GM12874 (cell line): ENCODE measurements around the gene TBL1Y.
A peak's percentile ranks its signal among the peaks of the same experiment; 100 is the strongest.

ENCODE experiments used
- TF ChIP-seq, protein P1 (sequence below): IDR thresholded peaks from 2 replicates; pipeline ENCODE4 v1.5.1; 2011; ENCODE audit warnings: low read depth, mild to moderate bottlenecking, control low read depth, low read length, moderate library complexity; ENCODE audit not compliant: insufficient read depth

The TBL1Y gene

DNA sequence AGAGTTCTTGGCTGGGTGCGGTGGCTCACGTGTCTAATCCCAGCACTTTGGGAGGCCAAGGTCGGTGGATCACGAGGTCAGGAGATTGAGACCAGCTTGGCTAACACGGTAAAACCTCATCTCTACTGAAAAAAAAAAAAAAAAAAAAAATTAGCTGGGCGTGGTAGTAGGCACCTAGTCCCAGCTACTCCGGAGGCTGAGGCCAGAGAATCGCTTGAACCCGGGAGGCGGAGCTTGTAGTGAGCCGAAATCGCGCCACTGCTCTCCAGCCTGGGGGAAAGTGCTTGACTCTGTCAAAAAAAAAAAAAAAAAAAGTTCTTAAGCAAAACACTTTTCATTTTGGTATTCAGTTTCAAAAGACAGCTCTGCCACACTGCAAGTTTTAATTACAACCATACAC lies 37.9 kb downstream of the TBL1Y start:
- TF ChIP-seq, protein P1, sequence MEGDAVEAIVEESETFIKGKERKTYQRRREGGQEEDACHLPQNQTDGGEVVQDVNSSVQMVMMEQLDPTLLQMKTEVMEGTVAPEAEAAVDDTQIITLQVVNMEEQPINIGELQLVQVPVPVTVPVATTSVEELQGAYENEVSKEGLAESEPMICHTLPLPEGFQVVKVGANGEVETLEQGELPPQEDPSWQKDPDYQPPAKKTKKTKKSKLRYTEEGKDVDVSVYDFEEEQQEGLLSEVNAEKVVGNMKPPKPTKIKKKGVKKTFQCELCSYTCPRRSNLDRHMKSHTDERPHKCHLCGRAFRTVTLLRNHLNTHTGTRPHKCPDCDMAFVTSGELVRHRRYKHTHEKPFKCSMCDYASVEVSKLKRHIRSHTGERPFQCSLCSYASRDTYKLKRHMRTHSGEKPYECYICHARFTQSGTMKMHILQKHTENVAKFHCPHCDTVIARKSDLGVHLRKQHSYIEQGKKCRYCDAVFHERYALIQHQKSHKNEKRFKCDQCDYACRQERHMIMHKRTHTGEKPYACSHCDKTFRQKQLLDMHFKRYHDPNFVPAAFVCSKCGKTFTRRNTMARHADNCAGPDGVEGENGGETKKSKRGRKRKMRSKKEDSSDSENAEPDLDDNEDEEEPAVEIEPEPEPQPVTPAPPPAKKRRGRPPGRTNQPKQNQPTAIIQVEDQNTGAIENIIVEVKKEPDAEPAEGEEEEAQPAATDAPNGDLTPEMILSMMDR = no peak

- TF ChIP-seq, protein P1 = no peak
Observed at GRCh38 chrY:6949947-6950346, 39.5 kb downstream of the TBL1Y start.

DNA sequence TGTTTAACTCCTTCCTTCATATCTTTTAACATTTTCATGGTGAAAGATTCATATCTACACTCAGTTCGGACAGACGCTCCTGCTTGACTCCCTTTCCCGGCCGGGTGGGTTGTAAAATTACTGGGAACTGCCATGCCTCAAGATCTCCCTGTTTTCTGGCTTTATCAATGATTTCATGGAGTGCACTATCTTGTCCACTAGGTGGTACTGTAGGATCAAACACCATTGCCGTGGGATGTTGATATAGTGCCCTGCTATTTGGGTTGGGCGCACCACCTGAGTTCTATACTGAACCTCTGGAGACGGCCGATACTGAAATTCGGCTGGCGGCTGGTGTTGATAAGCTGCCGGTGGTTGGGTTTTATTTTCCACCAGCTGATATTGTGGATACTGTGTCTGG lies 54.2 kb downstream of the TBL1Y start:
- TF ChIP-seq, protein P1 = peak; percentile 33; the same call in 1 of the 2 replicates

DNA sequence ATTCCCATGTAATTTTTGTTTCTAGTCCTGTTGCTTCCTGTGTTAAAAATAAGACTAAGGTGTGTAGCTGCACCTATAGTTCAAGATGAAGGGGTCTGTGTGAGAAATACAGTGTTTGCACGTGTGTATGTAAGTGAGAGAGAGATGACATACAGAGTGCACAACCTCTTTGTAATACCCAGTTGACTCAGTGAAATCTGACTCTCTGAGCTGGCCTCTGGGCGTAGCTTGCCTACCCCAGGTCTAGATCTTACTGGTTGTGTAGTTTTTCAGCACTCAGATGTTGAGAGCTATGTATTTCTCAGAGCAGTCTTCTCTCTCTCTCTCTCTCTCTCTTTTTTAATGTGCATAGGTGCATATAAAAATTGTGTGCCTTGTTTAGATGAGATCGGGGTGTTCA lies 56.0 kb downstream of the TBL1Y start:
- TF ChIP-seq, protein P1 = no peak

DNA sequence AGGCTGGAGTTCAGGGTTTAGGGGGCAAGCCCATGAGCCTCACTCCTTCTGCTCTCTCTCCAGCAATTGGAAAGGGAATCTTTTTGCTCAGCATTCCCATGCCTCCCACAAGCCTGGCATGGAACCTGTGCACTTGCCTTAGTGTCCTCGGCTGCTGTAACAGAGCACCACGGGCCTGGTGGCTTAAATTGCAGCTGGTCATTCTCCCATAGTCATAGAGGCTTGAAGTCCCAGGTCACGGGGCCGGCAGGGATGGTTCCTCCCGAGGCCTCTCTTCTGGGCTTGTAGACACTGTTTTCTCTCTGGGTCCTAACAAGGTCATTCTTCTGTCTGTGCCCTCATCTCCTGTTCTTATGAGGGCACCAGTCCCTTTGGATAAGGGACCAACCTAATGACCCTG lies 57.2 kb downstream of the TBL1Y start:
- TF ChIP-seq, protein P1 = no peak

DNA sequence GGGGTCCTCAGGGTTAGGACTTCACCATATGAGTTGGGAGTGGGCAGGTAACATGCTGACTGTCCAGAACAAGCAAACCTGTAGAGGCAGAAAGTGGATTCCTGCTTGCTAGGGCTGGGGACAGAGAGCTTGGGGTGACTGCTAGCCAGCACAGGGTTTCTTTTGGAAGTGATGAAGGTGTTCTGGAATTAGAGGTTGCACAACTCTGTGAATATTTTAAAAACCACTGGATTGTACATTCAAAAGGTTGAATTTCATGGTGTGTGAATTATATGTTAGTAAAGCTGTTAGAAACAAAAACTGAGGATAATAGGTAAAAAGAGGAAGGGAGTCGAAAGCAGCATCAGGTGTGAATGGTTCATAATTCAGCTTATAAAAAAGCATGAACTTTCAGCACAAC lies 57.7 kb downstream of the TBL1Y start:
- TF ChIP-seq, protein P1 = no peak

- TF ChIP-seq, protein P1 = no peak
Observed at GRCh38 chrY:6972271-6972887, 61.9 kb downstream of the TBL1Y start.
